ENCODE measurements around the gene JAG2. TPM values are rescaled to one million over a fixed set of nuclear protein-coding genes. Genes with fewer than 3 reads are reported as not detected.

JAG2 gene
- total RNA-seq, 1 donor from 2014 or later = 2.4 TPM

DNA sequence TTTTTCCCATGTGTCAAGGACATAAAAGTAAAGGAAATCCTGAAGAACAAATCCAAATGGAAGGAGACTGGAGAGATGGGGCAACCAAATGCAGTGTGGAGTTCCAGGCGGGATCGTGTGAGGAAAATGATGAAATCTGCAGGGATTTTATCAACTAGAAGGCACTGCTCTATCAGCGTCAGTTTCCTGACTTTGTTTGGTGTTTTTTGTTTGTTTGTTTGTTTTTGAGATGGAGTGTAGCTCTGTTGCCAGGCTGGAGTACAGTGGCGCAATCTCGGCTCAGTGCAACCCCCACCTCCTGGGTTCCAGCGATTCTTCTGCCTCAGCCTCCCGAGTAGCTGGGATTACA lies 60.1 kb downstream of the JAG2 start:
- DNase-seq (ENCODE audit: low read depth) = no peak
- H3K4me3 ChIP-seq (ENCODE audit: low read depth, low read length) = no peak overlapping the region
- no peaks in the 10 kb centered on the region for H3K36me3 ChIP-seq (ENCODE audit: control insufficient read depth, insufficient read depth, low read length)
- peaks cover 6% of the 10 kb centered on the region for H3K27me3 ChIP-seq (ENCODE audit: control insufficient read depth, insufficient read depth, low read length)
- no peak for TF ChIP-seq CTCF (IDR thresholded peaks at IDR 0.05; ENCODE audit: insufficient read depth, low read length, poor library complexity, severe bottlenecking)

GRCh38 chr14:105107781-105108515 lies 60.6 kb downstream of the JAG2 start:
- DNase-seq (ENCODE audit: low read depth) = no peak
- no peak for TF ChIP-seq CTCF (IDR thresholded peaks at IDR 0.05; ENCODE audit: insufficient read depth, low read length, poor library complexity, severe bottlenecking)
- peaks cover 6% of the 10 kb centered on the region for H3K27me3 ChIP-seq (ENCODE audit: control insufficient read depth, insufficient read depth, low read length)
- no peaks in the 10 kb centered on the region for H3K36me3 ChIP-seq (ENCODE audit: control insufficient read depth, insufficient read depth, low read length)
- no peak overlapping the region for H3K4me3 ChIP-seq (ENCODE audit: low read depth, low read length)

DNA sequence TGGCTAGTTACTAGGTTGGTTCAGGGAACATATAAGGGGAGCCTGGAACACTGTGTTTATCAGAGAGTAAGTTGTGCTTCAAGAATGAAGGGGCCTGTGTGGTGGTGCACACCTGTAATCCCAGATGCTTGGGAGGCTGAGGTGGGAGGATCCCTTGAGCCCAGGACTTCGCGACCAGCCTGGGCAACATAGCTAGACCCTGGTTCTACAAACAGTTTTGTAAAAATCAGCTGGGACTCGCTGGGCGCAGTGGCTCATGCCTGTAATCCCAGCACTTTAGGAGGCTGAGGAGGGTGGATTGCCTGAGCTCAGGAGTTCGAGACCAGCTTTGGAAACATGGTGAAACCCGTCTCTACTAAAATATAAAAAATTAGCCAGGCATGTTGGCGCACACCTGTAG lies 61.2 kb downstream of the JAG2 start:
- no peak overlapping the region for H3K4me3 ChIP-seq (ENCODE audit: low read depth, low read length)
- no peak for TF ChIP-seq CTCF (IDR thresholded peaks at IDR 0.05; ENCODE audit: insufficient read depth, low read length, poor library complexity, severe bottlenecking)
- H3K36me3 ChIP-seq (ENCODE audit: control insufficient read depth, insufficient read depth, low read length) = no peaks in the 10 kb centered on the region
- peaks cover 8% of the 10 kb centered on the region for H3K27me3 ChIP-seq (ENCODE audit: control insufficient read depth, insufficient read depth, low read length)
- no peak for DNase-seq (ENCODE audit: low read depth)

DNA sequence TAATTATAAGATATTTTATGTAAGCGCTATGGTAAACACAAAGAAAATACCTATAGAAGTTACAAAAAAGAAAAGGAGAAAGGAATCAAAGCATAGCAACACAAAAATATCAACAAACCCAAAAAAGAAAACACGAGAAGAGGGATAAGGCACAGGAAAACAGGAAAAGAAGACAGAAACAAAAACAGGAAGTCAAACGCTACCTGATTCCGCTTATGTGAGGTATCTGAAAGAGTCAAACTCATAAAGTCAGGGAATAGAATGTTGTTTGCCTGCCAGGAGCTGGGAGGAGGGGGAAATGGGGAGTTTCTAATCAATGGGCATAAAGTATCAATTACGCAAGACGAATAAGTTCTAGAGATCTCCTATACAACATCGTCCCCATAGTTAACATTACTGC lies 63.4 kb downstream of the JAG2 start:
- Histone ChIP-seq H3K27me3 (ENCODE audit: control insufficient read depth, insufficient read depth, low read length) (peaks cover 10% of the 10 kb centered on the region), H3K36me3 (ENCODE audit: control insufficient read depth, insufficient read depth, low read length) (no peaks in the 10 kb centered on the region)
- DNase-seq (ENCODE audit: low read depth) = no peak

DNA sequence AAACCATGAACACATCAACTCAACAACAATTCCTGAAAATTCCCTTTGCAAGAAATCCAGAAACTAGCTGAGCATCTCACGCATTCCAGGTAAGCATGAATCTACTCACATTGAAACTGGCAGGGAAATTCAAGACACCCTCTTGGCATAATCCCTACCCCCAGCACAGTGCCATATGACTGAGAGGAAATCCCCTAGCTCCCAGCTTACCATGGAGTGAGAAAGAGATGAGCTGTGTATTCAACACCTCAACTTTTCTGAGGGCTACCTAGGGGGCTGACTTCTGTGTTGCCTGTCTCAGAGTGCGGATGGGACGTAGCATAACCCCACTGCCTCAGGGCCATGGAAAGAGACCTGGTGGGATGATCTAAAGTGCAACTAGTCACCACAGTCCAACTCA lies 65.7 kb downstream of the JAG2 start:
- H3K4me3 ChIP-seq (ENCODE audit: low read depth, low read length) = no peak overlapping the region
- peaks cover 10% of the 10 kb centered on the region for H3K27me3 ChIP-seq (ENCODE audit: control insufficient read depth, insufficient read depth, low read length)
- H3K36me3 ChIP-seq (ENCODE audit: control insufficient read depth, insufficient read depth, low read length) = no peaks in the 10 kb centered on the region
- no peak for DNase-seq (ENCODE audit: low read depth)
- no peak for TF ChIP-seq CTCF (IDR thresholded peaks at IDR 0.05; ENCODE audit: insufficient read depth, low read length, poor library complexity, severe bottlenecking)

More for the DNA sequence above, 63.4 kb downstream of the JAG2 start:
- H3K4me3 ChIP-seq (ENCODE audit: low read depth, low read length) = no peak overlapping the region
- no peak for TF ChIP-seq CTCF (IDR thresholded peaks at IDR 0.05; ENCODE audit: insufficient read depth, low read length, poor library complexity, severe bottlenecking)

GRCh38 chr14:105102361-105102870 lies 66.2 kb downstream of the JAG2 start:
- Histone ChIP-seq H3K36me3 (ENCODE audit: control insufficient read depth, insufficient read depth, low read length) (no peaks in the 10 kb centered on the region), H3K4me3 (ENCODE audit: low read depth, low read length) (no peak overlapping the region), H3K27me3 (ENCODE audit: control insufficient read depth, insufficient read depth, low read length) (peaks cover 14% of the 10 kb centered on the region)
- no peak for TF ChIP-seq CTCF (IDR thresholded peaks at IDR 0.05; ENCODE audit: insufficient read depth, low read length, poor library complexity, severe bottlenecking)
- no peak for DNase-seq (ENCODE audit: low read depth)
